HepG2 (cell line): ENCODE data around the gene COG8. TPM values are rescaled to one million over a fixed set of nuclear protein-coding genes. Genes with fewer than 3 reads are reported as not detected.

Experiments used
- AKAP8 ChIP-seq: sonication (generic); formaldehyde crosslinking; IDR thresholded peaks from 2 replicates; pipeline ENCODE4 v1.5.1; 2020; ENCODE audit warnings: mild to moderate bottlenecking, missing genetic modification reagents
- DNMT1 ChIP-seq: sonication (generic); formaldehyde crosslinking; IDR thresholded peaks from 2 replicates; pipeline ENCODE4 v1.5.1; 2020; ENCODE audit warnings: mild to moderate bottlenecking, missing genetic modification reagents
- ELF4 ChIP-seq: sonication (generic); formaldehyde crosslinking; IDR thresholded peaks from 2 replicates; pipeline ENCODE4 v1.5.0; 2020; ENCODE audit warnings: missing genetic modification reagents, mild to moderate bottlenecking, moderate library complexity, borderline replicate concordance
- HNRNPL ChIP-seq: fragments of 200-400 bp; formaldehyde crosslinking; IDR thresholded peaks from 2 replicates; pipeline ENCODE4 v1.6.1; 2017; ENCODE audit warnings: mild to moderate bottlenecking, low read depth, low read length
- MEF2D ChIP-seq: sonication (generic); formaldehyde crosslinking; IDR thresholded peaks from 2 replicates; pipeline ENCODE4 v1.5.1; 2020; ENCODE audit warnings: mild to moderate bottlenecking, missing genetic modification reagents
- NFATC3 ChIP-seq: sonication (generic); formaldehyde crosslinking; IDR thresholded peaks from 2 replicates; pipeline ENCODE4 v1.5.1; 2020; ENCODE audit warnings: mild to moderate bottlenecking, missing genetic modification reagents
- NFIB ChIP-seq: sonication (generic); formaldehyde crosslinking; IDR thresholded peaks from 2 replicates; pipeline ENCODE4 v1.9.0; 2021; ENCODE audit warnings: missing genetic modification reagents, mild to moderate bottlenecking, borderline replicate concordance
- REST ChIP-seq, 2 experiments: IDR thresholded peaks; 2 replicates each; pipeline ENCODE4 v1.6.1; 2011 to 2012; ENCODE audit warnings: low read length in 2 of 2, borderline replicate concordance in 1 of 2, low read depth in 1 of 2, mild to moderate bottlenecking in 1 of 2, moderate library complexity in 1 of 2
- RFXANK ChIP-seq: IDR thresholded peaks from 2 replicates; pipeline ENCODE4 v1.6.1; 2016
- SALL2 ChIP-seq: sonication (generic); formaldehyde crosslinking; IDR thresholded peaks from 2 replicates; pipeline ENCODE4 v1.8.1; 2023; ENCODE audit warnings: mild to moderate bottlenecking, missing genetic modification reagents, inconsistent platforms
- TAF15 ChIP-seq: fragments of 200-400 bp; formaldehyde crosslinking; IDR thresholded peaks from one replicate; pipeline ENCODE4 v1.6.1; 2018; ENCODE audit warnings: mild to moderate bottlenecking, low read depth, low read length; ENCODE audit not compliant: poor library complexity, severe bottlenecking
- TRIM24 ChIP-seq: sonication (generic); formaldehyde crosslinking; IDR thresholded peaks from 2 replicates; pipeline ENCODE4 v1.8.0; 2022; ENCODE audit warnings: mild to moderate bottlenecking, missing genetic modification reagents
- ZBTB44 ChIP-seq: sonication (generic); formaldehyde crosslinking; IDR thresholded peaks from 2 replicates; pipeline ENCODE4 v1.4.0; 2020; ENCODE audit warnings: missing genetic modification reagents
- ZBTB7B ChIP-seq: sonication (generic); formaldehyde crosslinking; IDR thresholded peaks from 2 replicates; pipeline ENCODE4 v1.4.0; 2020; ENCODE audit warnings: missing genetic modification reagents
- ZFP37 ChIP-seq: sonication (generic); formaldehyde crosslinking; IDR thresholded peaks from 2 replicates; pipeline ENCODE4 v1.4.0; 2020; ENCODE audit warnings: missing genetic modification reagents, borderline replicate concordance
- ZIK1 ChIP-seq: sonication (generic); formaldehyde crosslinking; IDR thresholded peaks from 2 replicates; pipeline ENCODE4 v1.5.0; 2020; ENCODE audit warnings: mild to moderate bottlenecking, low read depth, missing genetic modification reagents, borderline replicate concordance
- ZNF446 ChIP-seq: sonication (generic); formaldehyde crosslinking; IDR thresholded peaks from 2 replicates; pipeline ENCODE4 v1.5.0; 2020; ENCODE audit warnings: mild to moderate bottlenecking, missing genetic modification reagents
- ZNF503 ChIP-seq: sonication (generic); formaldehyde crosslinking; IDR thresholded peaks from 2 replicates; pipeline ENCODE4 v1.4.0; 2020; ENCODE audit warnings: missing genetic modification reagents
- ZNF75D ChIP-seq: sonication (generic); formaldehyde crosslinking; IDR thresholded peaks from 2 replicates; pipeline ENCODE4 v1.8.1; 2023; ENCODE audit warnings: missing genetic modification reagents, mild to moderate bottlenecking, borderline replicate concordance
- polyA plus RNA-seq, 8 experiments: library from polyadenylated mRNA; depleted of rRNA in 3 of 8; stranded (reverse) in 7 of 8; unstranded in 1 of 8; fragments of >200 nt; fragmentation: Illumina TruSeq in 4 of 8; extraction: Trizol in 4 of 8; gene quantifications; 2 replicates each; pipeline versions ENCODE4 v1.2.1 to v1.2.3, GENCODE V29; 2011 to 2016; ENCODE audit warnings: low read depth in 4 of 8, missing spikeins in 1 of 8, mixed read lengths in 1 of 8; ENCODE audit not compliant: insufficient read depth in 1 of 8
- total RNA-seq, 5 experiments: library from RNA; depleted of rRNA; stranded (reverse); fragments of >200 nt; fragmentation: Illumina TruSeq; extraction: Trizol; gene quantifications; 2 replicates each; pipeline ENCODE4 v1.2.3, GENCODE V29; 2016; ENCODE audit warnings: low read depth in 1 of 5

COG8 gene
- total and polyA plus RNA-seq, 2 of the 13 experiments (the other 11 are each of a cell fraction or from before 2014, with no cell fraction given): 45.5 to 52.1 TPM

GRCh38 chr16:69310653-69311532, 28.5 kb downstream of the COG8 start, which contains the start of gene VPS4A (continued):
- TF ChIP-seq REST (IDR thresholded peaks at IDR 0.05; ENCODE audit: borderline replicate concordance in 1 of 2, low read depth in 1 of 2, low read length in 2 of 2): no peak
- TF ChIP-seq NFIB (CRISPR knock-in tag): no peak
- TF ChIP-seq DNMT1 (CRISPR knock-in tag): no peak; the same call in 1 of the 2 replicates
- TF ChIP-seq HNRNPL: no peak
- 0 out of 2 replicates have a peak, but pooled peaks have one; percentile 60 for TF ChIP-seq RFXANK
- peak; percentile 84 for TF ChIP-seq SALL2 (CRISPR knock-in tag)
- TF ChIP-seq TRIM24 (CRISPR knock-in tag): no peak
- no peak for TF ChIP-seq ZNF503 (CRISPR knock-in tag)
- TF ChIP-seq TAF15: peak; percentile 22
- no peak for TF ChIP-seq NFATC3 (CRISPR knock-in tag)
- TF ChIP-seq AKAP8 (CRISPR knock-in tag): no peak
- TF ChIP-seq ZBTB7B (CRISPR knock-in tag): no peak
- TF ChIP-seq ZBTB44 (CRISPR knock-in tag): 0 out of 2 replicates have a peak, but pooled peaks have one; percentile 29
- TF ChIP-seq ELF4 (CRISPR knock-in tag): no peak
- TF ChIP-seq ZFP37 (CRISPR knock-in tag): 0 out of 2 replicates have a peak, but pooled peaks have one; percentile 73
- no peak for TF ChIP-seq ZNF75D (CRISPR knock-in tag)
- TF ChIP-seq ZIK1 (CRISPR knock-in tag): 0 out of 2 replicates have a peak, but pooled peaks have one; percentile 71
- TF ChIP-seq ZNF446: no peak; the same call in 1 of the 2 replicates
- peak; percentile 30; the same call in 1 of the 2 replicates for TF ChIP-seq MEF2D (CRISPR knock-in tag)
